Measurements from ENCODE around the gene CASP1. TPM values are rescaled to one million over a fixed set of nuclear protein-coding genes. Genes with fewer than 3 reads are reported as not detected.

Gene CASP1
- total RNA-seq, 4 donors from 2014 or later, result 8.2 to 41.9 (median 16.6) TPM

DNA sequence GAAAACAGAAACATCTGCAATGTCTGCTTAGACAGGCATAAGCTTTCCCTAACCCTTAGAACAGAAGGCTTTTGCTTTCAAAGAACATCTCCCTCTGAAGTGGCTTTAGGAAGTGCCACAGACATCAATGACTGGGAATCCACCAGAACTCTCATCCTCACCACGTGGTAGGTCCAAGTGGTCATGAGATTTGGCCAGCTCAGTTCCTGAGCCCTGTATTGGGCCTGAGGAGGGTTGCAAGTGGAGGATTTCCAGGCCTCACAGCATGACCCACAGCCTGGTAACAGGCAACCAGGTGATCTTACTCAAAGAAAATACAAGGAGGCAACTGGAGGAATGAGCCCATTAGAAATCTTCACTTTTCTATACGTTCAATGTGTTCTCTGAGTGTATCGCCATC is 1.6 kb downstream of the CASP1 start:
- DNase-seq, result no peak

DNA sequence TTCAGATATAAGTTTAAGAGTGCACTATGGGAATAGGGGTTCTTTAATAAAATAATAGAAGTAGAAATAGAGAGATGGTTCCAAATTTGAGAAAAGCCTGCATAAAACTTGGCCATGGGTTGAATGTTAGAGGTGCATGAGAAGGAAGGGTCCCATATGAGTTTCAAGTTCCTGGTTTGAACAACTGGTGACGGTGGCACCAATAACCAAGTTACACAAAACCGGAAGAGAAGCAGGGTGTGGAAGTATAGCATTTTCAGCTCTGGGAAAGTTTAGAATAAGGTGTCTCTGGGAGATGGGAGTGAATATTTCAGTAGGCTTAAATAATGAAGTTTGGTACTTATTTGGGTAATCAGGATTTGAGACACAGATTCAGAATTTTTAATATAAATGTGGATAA is 2.4 kb downstream of the CASP1 start:
- DNase-seq, result no peak
- 55 to 64% methylated on average over 2 of the region's 2 CpGs for WGBS, 2 donors (ENCODE audit: low coverage in 1 of 2)
- Histone ChIP-seq H3K27ac (peak overlapping the region in 1 of 4 donors; percentile 89), H3K4me3 (peak overlapping the region in 1 of 4 donors; percentile 13), H3K36me3 (peaks cover 0 to 22% (median 0%) of the 10 kb centered on the region in 4 donors), H3K27me3 (no peaks in the 10 kb centered on the region), H3K9me3 (no peaks in the 10 kb centered on the region), H3K4me1 (peaks cover 0 to 37% (median 11%) of the 10 kb centered on the region in 4 donors)
- intact Hi-C loops (cut with DNase I; ENCODE audit: low total_unique reads), result no loop called here
- TF ChIP-seq EP300 (IDR thresholded peaks at IDR 0.05; ENCODE audit: low read depth) (no peak), POLR2AphosphoS5 (IDR thresholded peaks at IDR 0.05) (no peak), POLR2A (IDR thresholded peaks at IDR 0.05) (no peak)
- TF ChIP-seq, protein P1, sequence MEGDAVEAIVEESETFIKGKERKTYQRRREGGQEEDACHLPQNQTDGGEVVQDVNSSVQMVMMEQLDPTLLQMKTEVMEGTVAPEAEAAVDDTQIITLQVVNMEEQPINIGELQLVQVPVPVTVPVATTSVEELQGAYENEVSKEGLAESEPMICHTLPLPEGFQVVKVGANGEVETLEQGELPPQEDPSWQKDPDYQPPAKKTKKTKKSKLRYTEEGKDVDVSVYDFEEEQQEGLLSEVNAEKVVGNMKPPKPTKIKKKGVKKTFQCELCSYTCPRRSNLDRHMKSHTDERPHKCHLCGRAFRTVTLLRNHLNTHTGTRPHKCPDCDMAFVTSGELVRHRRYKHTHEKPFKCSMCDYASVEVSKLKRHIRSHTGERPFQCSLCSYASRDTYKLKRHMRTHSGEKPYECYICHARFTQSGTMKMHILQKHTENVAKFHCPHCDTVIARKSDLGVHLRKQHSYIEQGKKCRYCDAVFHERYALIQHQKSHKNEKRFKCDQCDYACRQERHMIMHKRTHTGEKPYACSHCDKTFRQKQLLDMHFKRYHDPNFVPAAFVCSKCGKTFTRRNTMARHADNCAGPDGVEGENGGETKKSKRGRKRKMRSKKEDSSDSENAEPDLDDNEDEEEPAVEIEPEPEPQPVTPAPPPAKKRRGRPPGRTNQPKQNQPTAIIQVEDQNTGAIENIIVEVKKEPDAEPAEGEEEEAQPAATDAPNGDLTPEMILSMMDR (IDR thresholded peaks at IDR 0.05), result no peak
- in situ Hi-C loops (cut with MboI; ENCODE audit: low pct_ligation_motif_present in 1 of 4, low pct_unique_long_range_greater_than_20kb in 1 of 4, low sequenced_read_pairs in 3 of 4), result no loop called here

More for the DNA sequence above, 1.6 kb downstream of the CASP1 start:
- in situ Hi-C loops (cut with MboI; ENCODE audit: low pct_ligation_motif_present in 1 of 4, low pct_unique_long_range_greater_than_20kb in 1 of 4, low sequenced_read_pairs in 3 of 4), result no loop called here
- Histone ChIP-seq H3K4me1 (peaks cover 0 to 37% (median 11%) of the 10 kb centered on the region in 4 donors), H3K4me3 (peak overlapping the region in 1 of 4 donors; percentile 56), H3K9me3 (no peaks in the 10 kb centered on the region), H3K27ac (peak overlapping the region; percentile 75 to 89 (median 82)), H3K27me3 (no peaks in the 10 kb centered on the region), H3K36me3 (peaks cover 0 to 22% (median 0%) of the 10 kb centered on the region in 4 donors)
- TF ChIP-seq, protein P1 (IDR thresholded peaks at IDR 0.05), result no peak
- no peak for TF ChIP-seq POLR2A (IDR thresholded peaks at IDR 0.05)
- TF ChIP-seq POLR2AphosphoS5 (IDR thresholded peaks at IDR 0.05), result no peak
- no peak for TF ChIP-seq EP300 (IDR thresholded peaks at IDR 0.05; ENCODE audit: low read depth)
- intact Hi-C loops (cut with DNase I; ENCODE audit: low total_unique reads), result no loop called here
- WGBS, 2 donors (ENCODE audit: low coverage in 1 of 2), result 75 to 92% methylated on average over 2 to 3 of the region's 3 CpGs

DNA sequence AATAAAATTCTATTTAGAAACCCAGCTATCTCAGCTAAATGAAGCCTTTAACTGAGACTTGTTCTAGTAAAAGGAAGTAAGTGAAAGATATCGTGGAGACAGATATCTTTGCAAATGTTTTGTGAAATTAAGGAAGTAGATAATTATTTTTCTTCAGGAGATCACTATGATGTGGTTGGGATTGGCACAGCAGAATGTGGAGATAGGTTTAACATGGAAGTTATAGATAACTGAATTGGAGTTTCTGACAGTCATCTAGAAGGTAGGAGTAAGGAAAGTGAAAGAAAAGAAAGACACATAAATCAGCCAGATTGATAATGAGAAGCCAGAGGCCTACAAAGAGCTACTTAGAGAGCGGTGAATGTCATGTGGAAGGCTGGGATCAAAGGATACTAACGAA is 7.3 kb downstream of the CASP1 start:
- DNase-seq, result no peak
- in situ Hi-C loops (cut with MboI; ENCODE audit: low pct_ligation_motif_present in 1 of 4, low pct_unique_long_range_greater_than_20kb in 1 of 4, low sequenced_read_pairs in 3 of 4), result no loop called here
- H3K4me3 ChIP-seq, result no peak overlapping the region

DNA sequence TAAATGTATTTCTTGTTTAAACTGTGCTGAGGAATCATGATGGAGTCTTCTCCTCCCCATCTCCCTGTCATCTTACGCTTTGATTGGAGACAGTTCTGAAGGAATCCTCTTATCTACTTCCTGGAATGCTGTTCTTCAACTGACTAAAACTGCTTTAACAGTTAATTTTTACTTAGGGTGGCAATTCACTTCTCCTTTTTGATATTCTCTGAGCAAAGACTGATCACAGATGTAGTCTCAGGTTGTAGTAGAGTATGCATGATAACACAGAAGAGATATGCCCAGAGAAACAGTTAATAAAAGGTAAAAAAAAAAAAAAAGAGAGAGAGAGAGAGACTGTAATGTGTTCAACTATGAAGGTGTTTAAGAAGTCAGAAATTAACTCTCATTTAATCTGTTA is 10.6 kb downstream of the CASP1 start:
- no peak overlapping the region for H3K4me3 ChIP-seq
- no peak for DNase-seq
- TF ChIP-seq POLR2A (IDR thresholded peaks at IDR 0.05) (no peak), EP300 (IDR thresholded peaks at IDR 0.05; ENCODE audit: low read depth) (no peak), POLR2AphosphoS5 (IDR thresholded peaks at IDR 0.05) (no peak)
- TF ChIP-seq, protein P1 (IDR thresholded peaks at IDR 0.05), result no peak
- peak overlapping the region in 1 of 4 donors; percentile 72 for H3K27ac ChIP-seq
- H3K9me3 ChIP-seq, result no peaks in the 10 kb centered on the region
- in situ Hi-C loops (cut with MboI; ENCODE audit: low pct_ligation_motif_present in 1 of 4, low pct_unique_long_range_greater_than_20kb in 1 of 4, low sequenced_read_pairs in 3 of 4) (no loop called here), intact Hi-C loops (cut with DNase I; ENCODE audit: low total_unique reads) (no loop called here)
- peaks cover 0 to 19% (median 6%) of the 10 kb centered on the region in 4 donors for H3K4me1 ChIP-seq
- peaks cover 0 to 14% (median 0%) of the 10 kb centered on the region in 4 donors for H3K36me3 ChIP-seq
- 43 to 77% methylated on average over 1 of the region's 1 CpG for WGBS, 2 donors (ENCODE audit: low coverage in 1 of 2)
- no peaks in the 10 kb centered on the region for H3K27me3 ChIP-seq

More for the DNA sequence above, 7.3 kb downstream of the CASP1 start:
- H3K27me3 ChIP-seq, result no peaks in the 10 kb centered on the region
- 71 to 76% methylated on average over 3 of the region's 3 CpGs for WGBS, 2 donors (ENCODE audit: low coverage in 1 of 2)
- peaks cover 0 to 31% (median 0%) of the 10 kb centered on the region in 4 donors for H3K36me3 ChIP-seq
- no peak overlapping the region for H3K27ac ChIP-seq
- H3K4me1 ChIP-seq, result peaks cover 0 to 20% (median 9%) of the 10 kb centered on the region in 4 donors
- TF ChIP-seq EP300 (IDR thresholded peaks at IDR 0.05; ENCODE audit: low read depth) (no peak), POLR2A (IDR thresholded peaks at IDR 0.05) (no peak), POLR2AphosphoS5 (IDR thresholded peaks at IDR 0.05) (no peak)
- TF ChIP-seq, protein P1 (IDR thresholded peaks at IDR 0.05), result no peak
- intact Hi-C loops (cut with DNase I; ENCODE audit: low total_unique reads), result no loop called here
- H3K9me3 ChIP-seq, result no peaks in the 10 kb centered on the region

All from transverse colon (tissue), 4 donors.